HEK293 (cell line): ENCODE results near the gene ZNF22.
A peak's percentile ranks its signal among the peaks of the same experiment; 100 is the strongest.

ENCODE experiments used
- EGR2 ChIP-seq: fragments of 450-650 bp; formaldehyde crosslinking; IDR thresholded peaks from 2 replicates; pipeline ENCODE4 v1.5.1; 2016; ENCODE audit warnings: low read depth, missing biosample characterization, missing genetic modification characterization
- GLI4 ChIP-seq: fragments of 450-650 bp; formaldehyde crosslinking; IDR thresholded peaks from 2 replicates; pipeline ENCODE4 v1.5.1; 2016; ENCODE audit warnings: missing biosample characterization, missing genetic modification characterization
- GLIS1 ChIP-seq: fragments of 450-650 bp; formaldehyde crosslinking; IDR thresholded peaks from 2 replicates; pipeline ENCODE4 v1.5.1; 2016; ENCODE audit warnings: missing biosample characterization, missing genetic modification characterization
- GLIS2 ChIP-seq: fragments of 450-650 bp; formaldehyde crosslinking; IDR thresholded peaks from 2 replicates; pipeline ENCODE4 v1.5.1; 2016; ENCODE audit warnings: missing biosample characterization, missing genetic modification characterization
- HIC1 ChIP-seq: fragments of 450-650 bp; formaldehyde crosslinking; IDR thresholded peaks from 2 replicates; pipeline ENCODE4 v1.5.1; 2016; ENCODE audit warnings: missing biosample characterization, missing genetic modification characterization
- KLF8 ChIP-seq: fragments of 450-650 bp; formaldehyde crosslinking; IDR thresholded peaks from 2 replicates; pipeline ENCODE4 v1.5.1; 2016; ENCODE audit warnings: missing biosample characterization, missing genetic modification characterization
- PATZ1 ChIP-seq: fragments of 450-650 bp; formaldehyde crosslinking; IDR thresholded peaks from 2 replicates; pipeline ENCODE4 v1.5.1; 2016; ENCODE audit warnings: missing biosample characterization, missing genetic modification characterization
- PBX3 ChIP-seq: sonication (generic); formaldehyde crosslinking; IDR thresholded peaks from 2 replicates; pipeline ENCODE4 v1.8.1; 2022; ENCODE audit warnings: mild to moderate bottlenecking, moderate library complexity, missing genetic modification reagents
- PRDM10 ChIP-seq: fragments of 450-650 bp; formaldehyde crosslinking; IDR thresholded peaks from 2 replicates; pipeline ENCODE4 v1.5.1; 2016; ENCODE audit warnings: missing biosample characterization, missing genetic modification characterization
- SCRT1 ChIP-seq: fragments of 450-650 bp; formaldehyde crosslinking; IDR thresholded peaks from 2 replicates; pipeline ENCODE4 v1.5.1; 2016; ENCODE audit warnings: missing biosample characterization, missing genetic modification characterization, borderline replicate concordance
- SCRT2 ChIP-seq: fragments of 450-650 bp; formaldehyde crosslinking; IDR thresholded peaks from 2 replicates; pipeline ENCODE4 v1.5.1; 2016; ENCODE audit warnings: missing biosample characterization, missing genetic modification characterization
- SP2 ChIP-seq: fragments of 450-650 bp; formaldehyde crosslinking; IDR thresholded peaks from 2 replicates; pipeline ENCODE4 v1.5.1; 2016; ENCODE audit warnings: missing biosample characterization, missing genetic modification characterization
- ZBTB17 ChIP-seq: fragments of 450-650 bp; formaldehyde crosslinking; IDR thresholded peaks from 2 replicates; pipeline ENCODE4 v1.5.1; 2016; ENCODE audit warnings: missing biosample characterization, missing genetic modification characterization
- ZIC2 ChIP-seq: fragments of 450-650 bp; formaldehyde crosslinking; IDR thresholded peaks from 2 replicates; pipeline ENCODE4 v1.5.1; 2016; ENCODE audit warnings: missing biosample characterization, missing genetic modification characterization
- ZNF114 ChIP-seq: fragments of 450-650 bp; formaldehyde crosslinking; IDR thresholded peaks from 2 replicates; pipeline ENCODE4 v1.5.0; 2017; ENCODE audit warnings: missing biosample characterization, missing genetic modification characterization
- ZNF19 ChIP-seq: fragments of 450-650 bp; formaldehyde crosslinking; IDR thresholded peaks from 2 replicates; pipeline ENCODE4; 2016; ENCODE audit warnings: missing biosample characterization, missing genetic modification characterization, low read depth
- ZNF24 ChIP-seq: fragments of 450-650 bp; formaldehyde crosslinking; IDR thresholded peaks from 2 replicates; pipeline ENCODE4 v1.5.1; 2016; ENCODE audit warnings: missing biosample characterization, missing genetic modification characterization
- ZNF266 ChIP-seq: fragments of 450-650 bp; formaldehyde crosslinking; IDR thresholded peaks from 2 replicates; pipeline ENCODE4 v1.5.1; 2016; ENCODE audit warnings: missing biosample characterization, missing genetic modification characterization, low read depth
- ZNF280D ChIP-seq: fragments of 450-650 bp; formaldehyde crosslinking; IDR thresholded peaks from 2 replicates; pipeline ENCODE4 v1.5.1; 2016; ENCODE audit warnings: missing biosample characterization, missing genetic modification characterization
- ZNF501 ChIP-seq: fragments of 450-650 bp; formaldehyde crosslinking; IDR thresholded peaks from 2 replicates; pipeline ENCODE4 v1.5.1; 2016; ENCODE audit warnings: missing biosample characterization, missing genetic modification characterization
- ZNF548 ChIP-seq: fragments of 450-650 bp; formaldehyde crosslinking; IDR thresholded peaks from 2 replicates; pipeline ENCODE4 v1.5.1; 2016; ENCODE audit warnings: missing biosample characterization, missing genetic modification characterization
- ZNF610 ChIP-seq: fragments of 450-650 bp; formaldehyde crosslinking; IDR thresholded peaks from 2 replicates; pipeline ENCODE4 v1.5.1; 2016; ENCODE audit warnings: missing biosample characterization, missing genetic modification characterization, borderline replicate concordance
- ZNF629 ChIP-seq: fragments of 450-650 bp; formaldehyde crosslinking; IDR thresholded peaks from 2 replicates; pipeline ENCODE4 v1.5.1; 2017; ENCODE audit warnings: missing biosample characterization, missing genetic modification characterization
- ZNF747 ChIP-seq: fragments of 450-650 bp; formaldehyde crosslinking; IDR thresholded peaks from 2 replicates; pipeline ENCODE4 v1.5.1; 2016; ENCODE audit warnings: missing biosample characterization, missing genetic modification characterization
- TF ChIP-seq, protein P1 (sequence below): fragments of 450-650 bp; formaldehyde crosslinking; IDR thresholded peaks from 2 replicates; pipeline ENCODE4 v1.5.1; 2017; ENCODE audit warnings: missing biosample characterization, mild to moderate bottlenecking, missing genetic modification characterization, moderate library complexity

Gene ZNF22

DNA sequence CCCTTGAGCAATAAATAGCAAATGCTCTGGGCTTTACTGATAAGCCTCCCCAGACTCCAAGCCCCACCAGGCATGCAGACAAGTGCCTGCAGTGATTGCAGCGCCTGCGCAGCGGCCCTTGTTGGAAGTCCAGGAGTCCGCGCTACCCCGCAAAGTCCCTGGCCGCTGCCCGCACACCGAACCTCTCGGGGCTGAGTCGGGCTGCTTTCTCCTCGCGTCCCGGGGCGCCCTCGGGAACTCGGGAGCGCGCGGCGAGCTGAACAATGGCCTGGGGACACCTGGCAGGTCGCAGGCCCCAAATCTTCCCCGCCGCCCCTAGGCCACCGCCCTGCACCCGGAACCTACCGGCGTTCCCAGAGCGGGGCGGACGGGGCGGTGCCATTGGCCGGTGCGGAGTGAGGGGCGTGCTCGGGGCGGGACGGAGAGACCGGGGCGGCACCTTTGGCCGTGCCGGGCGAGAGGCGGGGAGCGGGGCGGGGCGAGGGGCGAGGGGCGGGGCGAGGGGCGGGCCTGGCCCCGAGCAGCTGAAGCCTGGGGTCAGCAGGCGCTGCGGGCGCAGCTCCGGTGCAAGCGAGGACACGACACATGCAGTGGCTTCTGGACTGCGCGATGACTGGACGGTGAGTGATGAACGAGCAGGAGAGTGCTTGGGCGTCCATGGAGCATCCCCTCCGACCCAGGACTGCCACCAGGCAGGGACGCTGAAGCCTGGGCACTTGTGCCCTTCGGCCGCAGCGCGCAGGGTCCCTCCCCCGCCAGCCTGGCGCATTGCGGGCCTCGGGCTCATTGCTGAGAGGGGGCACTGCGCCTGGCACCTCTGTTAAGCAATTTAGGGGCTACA is 41.3 kb upstream of the ZNF22 start, which contains the start of gene RASSF4 (continued):
- peak; percentile 62; the same call in 1 of the 2 replicates for TF ChIP-seq PBX3 (CRISPR knock-in tag)
- TF ChIP-seq ZNF266 (tag by site-specific recombination) = peak; percentile 38; the same call in 1 of the 2 replicates
- peak; percentile 50; the same call in 1 of the 2 replicates for TF ChIP-seq HIC1 (tag by site-specific recombination)
- peak; percentile 69; the same call in 1 of the 2 replicates for TF ChIP-seq SCRT1 (tag by site-specific recombination)
- peak; percentile 85; the same call in 1 of the 2 replicates for TF ChIP-seq KLF8 (tag by site-specific recombination)
- no peak for TF ChIP-seq ZNF548 (tag by site-specific recombination)
- 0 out of 2 replicates have a peak, but pooled peaks have one; percentile 24 for TF ChIP-seq ZNF501 (tag by site-specific recombination)
- TF ChIP-seq GLIS1 = peak; percentile 78
- TF ChIP-seq ZNF19 (tag by site-specific recombination) = no peak
- peak; percentile 32; the same call in 1 of the 2 replicates for TF ChIP-seq ZNF629
- TF ChIP-seq ZNF114 = no peak
- peak; percentile 66; the same call in 1 of the 2 replicates for TF ChIP-seq PATZ1 (tag by site-specific recombination)
- no peak for TF ChIP-seq ZNF747 (tag by site-specific recombination)
- peak; percentile 88 for TF ChIP-seq ZBTB17 (tag by site-specific recombination)
- no peak for TF ChIP-seq ZNF24 (tag by site-specific recombination)
- peak; percentile 53; the same call in 1 of the 2 replicates for TF ChIP-seq ZNF610
- TF ChIP-seq SP2 = peak; percentile 88
- TF ChIP-seq ZIC2 = peak; percentile 61
- TF ChIP-seq EGR2 (tag by site-specific recombination) = no peak
- TF ChIP-seq, protein P1, sequence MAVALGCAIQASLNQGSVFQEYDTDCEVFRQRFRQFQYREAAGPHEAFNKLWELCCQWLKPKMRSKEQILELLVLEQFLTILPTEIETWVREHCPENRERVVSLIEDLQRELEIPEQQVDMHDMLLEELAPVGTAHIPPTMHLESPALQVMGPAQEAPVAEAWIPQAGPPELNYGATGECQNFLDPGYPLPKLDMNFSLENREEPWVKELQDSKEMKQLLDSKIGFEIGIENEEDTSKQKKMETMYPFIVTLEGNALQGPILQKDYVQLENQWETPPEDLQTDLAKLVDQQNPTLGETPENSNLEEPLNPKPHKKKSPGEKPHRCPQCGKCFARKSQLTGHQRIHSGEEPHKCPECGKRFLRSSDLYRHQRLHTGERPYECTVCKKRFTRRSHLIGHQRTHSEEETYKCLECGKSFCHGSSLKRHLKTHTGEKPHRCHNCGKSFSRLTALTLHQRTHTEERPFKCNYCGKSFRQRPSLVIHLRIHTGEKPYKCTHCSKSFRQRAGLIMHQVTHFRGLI = peak; percentile 88
- TF ChIP-seq PRDM10 (tag by site-specific recombination) = peak; percentile 37; the same call in 1 of the 2 replicates
- TF ChIP-seq GLI4 (tag by site-specific recombination) = no peak
- peak; percentile 82 for TF ChIP-seq GLIS2
- TF ChIP-seq ZNF280D = no peak
- peak; percentile 84 for TF ChIP-seq SCRT2 (tag by site-specific recombination)
